HG02970 (cell line): ENCODE data around the gene CYP2C18.
"Not testable (repeated sequence)": the region's sequence is repeated elsewhere in the genome, so short reads cannot be mapped to it uniquely, and the experiment has no call there.

Source experiments
- ATAC-seq: cut with Tn5 transposase; IDR thresholded peaks from one replicate; pipeline ENCODE4 v1.9.1; 2021; ENCODE audit warnings: mild to moderate bottlenecking, moderate library complexity, moderate number of reproducible peaks; ENCODE audit not compliant: unreplicated experiment, low FRiP score

CYP2C18 gene

DNA sequence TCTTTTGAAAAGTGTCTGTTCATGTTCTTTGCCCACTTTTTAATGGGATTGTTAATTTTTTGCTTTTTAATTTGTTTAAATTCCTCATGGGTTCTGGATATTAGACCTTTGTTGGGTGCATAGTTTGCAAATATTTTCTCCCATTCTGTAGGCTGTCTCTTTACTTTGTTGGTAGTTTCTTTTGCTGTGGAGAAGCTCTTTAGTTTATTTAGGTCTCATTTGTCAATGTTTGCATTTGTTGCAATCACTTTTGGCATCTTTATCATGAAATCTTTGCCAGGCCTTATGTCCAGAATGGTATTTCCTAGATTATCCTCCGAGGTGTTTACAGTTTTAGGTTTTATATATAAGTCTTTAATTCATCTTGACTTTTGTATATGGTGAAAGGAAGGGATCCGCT is 55.1 kb downstream of the CYP2C18 start:
- ATAC-seq = no peak

DNA sequence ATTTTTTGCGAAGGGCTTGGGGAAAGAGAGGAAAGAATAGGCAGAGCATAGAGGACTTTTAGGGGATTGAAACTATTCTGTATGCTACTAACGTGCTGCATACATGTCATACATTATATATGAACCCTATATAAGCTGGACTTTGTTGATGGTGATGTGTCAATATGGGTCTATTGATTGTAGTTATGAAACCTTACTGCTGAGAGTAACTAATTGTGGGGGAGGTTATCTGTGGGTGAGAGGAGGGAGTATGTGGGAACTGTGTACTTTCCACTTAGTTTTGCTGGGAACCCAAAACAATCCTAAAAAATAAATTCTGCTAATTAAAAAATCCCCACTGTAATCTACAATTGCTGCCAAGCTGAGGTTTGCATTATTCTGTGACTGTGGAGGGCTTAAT is 63.6 kb downstream of the CYP2C18 start:
- ATAC-seq = no peak

DNA sequence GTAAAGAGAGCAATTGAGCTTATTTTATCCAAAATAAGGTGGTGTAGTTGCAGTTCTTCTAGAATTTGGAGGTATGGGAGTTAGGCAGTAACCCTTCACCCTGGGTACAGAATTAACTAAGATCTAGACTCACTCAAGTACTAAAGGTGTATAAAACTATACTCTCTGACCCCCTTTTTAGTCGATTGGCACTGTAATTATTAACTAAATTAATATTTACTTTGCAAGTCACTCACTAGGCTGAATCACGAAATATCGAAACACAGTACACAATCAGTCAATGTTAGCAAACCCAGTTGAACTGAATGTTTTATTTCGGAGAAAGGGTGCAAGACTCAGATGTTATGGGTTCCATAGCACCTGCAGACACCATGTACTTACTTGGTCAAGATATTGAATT is 64.3 kb downstream of the CYP2C18 start:
- no peak for ATAC-seq

DNA sequence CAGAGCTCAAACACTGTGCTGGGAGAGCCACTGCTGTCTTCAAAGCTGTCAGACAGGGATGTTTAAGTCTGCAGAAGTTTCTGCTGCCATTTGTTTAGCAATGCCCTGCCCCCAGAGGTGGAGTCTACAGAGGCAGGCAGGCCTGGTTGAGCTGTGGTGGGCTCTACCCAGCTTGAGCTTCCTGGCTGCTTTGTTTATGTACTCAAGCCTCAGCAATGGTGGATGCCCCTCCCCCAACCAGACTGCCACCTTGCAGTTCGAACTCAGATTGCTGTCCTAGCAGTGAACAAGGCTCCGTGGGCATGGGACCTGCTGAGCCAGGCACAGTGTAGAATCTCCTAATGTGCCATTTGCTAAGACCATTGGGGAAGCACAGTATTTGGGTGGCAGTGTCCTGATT is 74.4 kb downstream of the CYP2C18 start:
- no peak for ATAC-seq

DNA sequence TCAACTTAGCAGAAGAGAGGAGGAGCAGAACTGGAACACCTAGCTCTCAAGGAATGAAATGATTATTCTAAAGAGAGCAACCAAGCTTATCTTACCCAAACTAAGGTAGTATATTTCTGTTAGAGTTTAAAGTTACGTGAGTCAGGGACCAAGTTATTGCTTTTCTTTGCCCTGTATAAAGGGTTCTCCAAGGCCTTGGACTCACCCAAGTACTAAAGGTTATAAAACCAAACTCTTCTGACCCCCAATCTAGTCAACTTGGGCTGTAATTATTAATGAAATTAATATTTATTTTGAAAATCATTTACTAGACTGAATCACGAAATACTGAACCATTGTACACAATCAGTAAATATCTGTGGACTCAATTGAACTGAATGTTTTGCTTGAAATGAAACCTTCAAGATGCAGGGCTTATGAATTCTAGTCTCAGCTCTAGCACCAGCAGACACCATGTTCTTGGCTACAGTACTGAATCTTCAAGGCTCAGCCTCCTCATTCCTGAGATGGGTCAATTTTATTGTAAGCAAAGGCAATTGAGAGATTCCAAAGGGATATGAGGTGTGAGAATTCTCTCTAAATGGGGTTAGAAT is 77.2 kb downstream of the CYP2C18 start:
- ATAC-seq = no peak

DNA sequence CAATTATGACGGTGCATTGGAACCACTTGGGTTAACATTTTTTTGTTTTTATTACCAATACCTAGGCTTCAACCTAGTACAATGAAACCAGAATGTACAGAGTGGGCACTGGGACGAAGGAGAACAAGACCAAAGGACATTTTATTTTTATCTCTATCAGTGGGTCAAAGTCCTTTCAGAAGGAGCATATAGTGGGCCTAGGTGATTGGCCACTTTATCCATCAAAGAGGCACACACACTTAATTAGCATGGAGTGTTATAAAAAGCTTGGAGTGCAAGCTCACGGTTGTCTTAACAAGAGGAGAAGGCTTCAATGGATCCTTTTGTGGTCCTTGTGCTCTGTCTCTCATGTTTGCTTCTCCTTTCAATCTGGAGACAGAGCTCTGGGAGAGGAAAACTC is 78.9 kb downstream of the CYP2C18 start, which contains the start of gene CYP2C19:
Gene CYP2C19 (plus strand): TSS at position 289 of the 400 bp plus-strand sequence. CDS start 25 bp downstream, at position 314.
- ATAC-seq = no peak

DNA sequence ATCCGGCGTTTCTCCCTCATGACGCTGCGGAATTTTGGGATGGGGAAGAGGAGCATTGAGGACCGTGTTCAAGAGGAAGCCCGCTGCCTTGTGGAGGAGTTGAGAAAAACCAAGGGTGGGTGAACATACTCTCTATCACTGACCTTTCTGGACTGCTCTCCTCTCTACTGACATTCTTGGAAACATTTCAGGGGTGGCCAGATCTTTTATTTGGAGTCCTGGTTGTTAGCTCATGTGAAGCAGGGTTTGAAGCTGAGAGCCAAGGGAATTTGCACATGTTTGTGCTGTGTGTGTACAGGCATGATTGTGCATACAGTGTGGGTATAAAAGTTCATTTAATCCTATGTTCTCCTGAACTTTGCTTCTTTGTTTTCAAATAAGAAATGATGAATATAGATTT is 91.9 kb downstream of the CYP2C18 start:
- ATAC-seq = not testable (repeated sequence)

DNA sequence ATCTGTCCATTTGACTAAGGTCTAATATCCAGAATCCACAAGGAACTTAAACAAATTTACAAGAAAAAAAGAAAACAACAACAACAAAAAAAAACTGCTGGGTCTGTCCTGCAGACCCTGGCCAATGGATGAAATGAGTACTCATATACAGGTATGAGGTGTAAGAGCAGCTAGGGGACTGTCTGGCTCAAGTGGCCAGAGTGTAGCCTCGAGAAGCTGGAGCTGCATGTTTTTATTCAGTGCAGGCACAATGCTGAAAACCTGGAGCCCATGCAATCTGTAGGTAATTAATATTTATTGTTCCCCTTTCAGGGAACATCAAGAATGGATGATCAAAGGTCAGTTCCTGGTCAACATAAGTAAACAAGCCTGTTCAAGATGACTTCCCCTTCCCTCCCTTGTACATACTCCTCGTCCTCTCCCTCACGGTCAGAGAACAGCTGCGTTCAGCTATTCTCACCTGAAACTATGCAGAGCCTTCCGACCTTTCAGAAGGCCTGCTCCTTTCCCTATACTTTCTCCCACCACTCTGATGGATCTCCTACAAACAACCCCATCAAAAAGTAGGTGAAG is 94.4 kb downstream of the CYP2C18 start:
- ATAC-seq = no peak

DNA sequence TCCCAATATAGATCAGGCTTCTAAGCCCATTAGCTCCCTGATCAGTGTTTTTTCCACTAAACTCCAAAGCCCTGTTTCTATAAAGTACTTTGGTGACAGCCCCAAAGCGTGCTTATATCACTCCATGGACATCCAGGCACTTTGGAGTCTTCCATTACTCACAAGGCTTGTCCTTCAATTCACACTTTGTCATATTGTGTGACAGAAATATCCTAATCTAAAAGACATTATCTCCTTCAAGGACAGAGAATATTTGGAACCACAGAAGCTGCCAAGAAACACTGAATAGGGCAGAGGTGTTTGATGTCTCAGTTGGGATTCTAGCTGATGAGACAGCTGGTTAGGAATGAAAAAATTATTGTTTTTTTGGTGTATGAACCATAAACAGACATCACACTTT is 97.3 kb downstream of the CYP2C18 start:
- no peak for ATAC-seq

DNA sequence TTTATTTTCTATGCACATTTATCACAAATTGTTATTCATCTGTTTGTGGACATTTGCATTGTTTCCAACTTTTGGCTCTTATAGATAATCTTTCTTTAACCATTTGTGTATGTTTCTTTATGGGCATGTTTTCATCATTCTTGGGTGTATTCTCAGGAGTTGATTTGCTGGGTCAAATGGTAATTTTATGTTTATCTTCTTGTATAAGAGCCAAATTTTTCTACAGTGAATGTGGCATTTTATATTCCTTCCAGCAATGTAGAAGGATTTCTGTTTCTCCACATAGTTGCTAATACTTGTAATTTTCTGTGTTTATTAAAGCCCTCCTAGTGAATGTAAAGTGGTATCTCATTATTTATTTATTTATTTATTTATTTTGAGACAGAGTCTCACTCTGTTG is 100.7 kb downstream of the CYP2C18 start:
- no peak for ATAC-seq

DNA sequence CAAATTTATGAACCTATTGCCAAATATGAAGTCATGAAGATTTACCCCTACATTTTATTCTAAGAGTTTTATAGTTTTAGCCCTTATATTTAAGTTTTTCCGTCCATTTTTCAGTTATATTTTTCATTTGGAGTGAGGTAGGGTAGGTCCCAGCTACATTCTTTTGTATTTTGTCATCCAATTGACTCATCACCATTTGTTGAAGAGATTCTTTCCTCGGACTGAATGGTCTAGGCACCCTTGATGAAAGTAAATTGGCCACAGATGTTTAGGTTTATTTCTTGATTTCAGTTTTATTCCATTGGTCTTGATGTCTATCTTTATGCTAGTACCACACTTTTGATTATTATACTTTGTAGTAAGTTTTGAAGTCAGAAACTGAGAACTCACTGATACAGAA is 101.7 kb downstream of the CYP2C18 start:
- ATAC-seq = no peak
